Head of caudate nucleus (tissue), 42 donors: ENCODE data around the gene NASP.

Source experiments
- DNase-seq, 42 donors: peaks; one replicate each; pipeline versions ENCODE4 v3.0.0 to v3.0.0-alpha.2; 2020 to 2021; ENCODE audit warnings: mixed read lengths in 7 of 42
- intact Hi-C: fragments of 100-400 bp; cut with DNase I; formaldehyde crosslinking; loops from one replicate; pipeline ENCODE4 v1.15.0; 2022

Gene NASP

DNA sequence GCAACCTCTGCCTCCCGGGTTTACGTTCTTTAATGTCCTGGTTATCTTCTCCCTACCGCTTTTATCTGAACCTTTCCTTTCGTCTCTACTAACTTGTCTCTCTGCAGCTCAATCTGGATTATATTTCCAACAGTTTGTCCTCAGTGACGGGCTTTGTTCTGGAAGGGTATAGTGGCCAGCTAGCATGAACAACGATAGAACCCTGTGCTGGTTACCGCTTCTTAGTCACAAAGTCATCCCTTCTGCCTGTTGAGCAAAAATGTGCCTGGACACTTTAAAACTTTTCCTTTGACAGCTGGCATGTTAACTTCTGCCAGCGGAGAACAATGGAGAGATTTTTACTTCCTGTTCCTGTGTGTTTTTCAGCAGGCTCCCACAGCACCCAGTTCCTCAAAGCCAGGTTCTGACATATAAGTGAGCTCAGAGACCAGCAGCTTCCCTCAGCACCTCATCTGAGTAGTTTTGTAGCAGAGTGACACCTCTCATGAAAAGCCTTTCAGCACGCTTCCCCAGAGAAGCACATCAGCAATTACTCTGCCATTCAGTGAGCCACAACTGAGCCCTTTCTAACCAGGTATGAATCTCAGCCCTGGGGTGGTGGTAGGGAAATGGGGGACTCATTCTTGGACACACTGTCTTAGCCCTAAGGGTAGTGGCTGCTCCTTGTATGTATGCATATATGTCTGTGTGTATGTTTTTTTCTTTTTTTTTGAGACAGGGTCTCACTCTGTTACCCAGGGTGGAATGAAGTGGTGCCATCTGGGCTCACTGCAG is 63.6 kb downstream of the NASP start:
- peak in 2 of 42 donors; percentile 19 to 20 for DNase-seq
- intact Hi-C loops = no loop called here

DNA sequence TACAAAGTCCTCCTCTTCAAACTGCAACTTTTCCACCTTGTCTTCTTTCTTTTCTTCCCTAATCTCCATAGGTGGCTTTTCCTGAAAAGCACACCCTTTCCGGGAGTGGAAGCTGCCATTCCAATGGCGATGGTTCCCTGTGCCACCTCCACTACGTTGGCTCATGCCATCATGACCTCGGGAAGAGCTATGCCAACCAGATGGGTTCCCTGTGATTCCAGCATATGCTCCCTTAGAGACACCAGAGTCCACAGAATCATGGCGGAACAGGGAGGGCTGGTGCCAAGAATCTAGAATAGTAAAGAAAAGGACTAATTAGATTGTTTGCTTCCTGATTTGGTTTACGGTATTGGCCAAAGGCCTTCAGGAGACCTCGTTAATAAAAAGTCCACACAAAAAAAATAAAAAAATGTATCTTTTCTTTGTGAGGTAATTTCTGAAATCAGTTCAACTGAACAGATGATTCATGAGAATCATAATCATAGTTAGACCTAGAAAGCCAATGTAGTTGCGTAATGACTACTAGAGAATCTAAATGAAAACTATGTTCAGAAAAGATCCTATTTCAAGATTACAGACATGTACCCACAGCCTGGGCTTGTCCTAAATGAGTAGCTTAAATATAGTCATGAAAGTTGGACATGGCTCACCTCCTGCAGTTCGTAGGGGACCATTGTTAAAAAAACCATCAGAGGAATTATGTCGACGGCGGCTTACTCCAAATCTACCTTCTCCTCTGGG is 70.9 kb downstream of the NASP start:
- intact Hi-C loops = no loop called here
- DNase-seq = no peak

DNA sequence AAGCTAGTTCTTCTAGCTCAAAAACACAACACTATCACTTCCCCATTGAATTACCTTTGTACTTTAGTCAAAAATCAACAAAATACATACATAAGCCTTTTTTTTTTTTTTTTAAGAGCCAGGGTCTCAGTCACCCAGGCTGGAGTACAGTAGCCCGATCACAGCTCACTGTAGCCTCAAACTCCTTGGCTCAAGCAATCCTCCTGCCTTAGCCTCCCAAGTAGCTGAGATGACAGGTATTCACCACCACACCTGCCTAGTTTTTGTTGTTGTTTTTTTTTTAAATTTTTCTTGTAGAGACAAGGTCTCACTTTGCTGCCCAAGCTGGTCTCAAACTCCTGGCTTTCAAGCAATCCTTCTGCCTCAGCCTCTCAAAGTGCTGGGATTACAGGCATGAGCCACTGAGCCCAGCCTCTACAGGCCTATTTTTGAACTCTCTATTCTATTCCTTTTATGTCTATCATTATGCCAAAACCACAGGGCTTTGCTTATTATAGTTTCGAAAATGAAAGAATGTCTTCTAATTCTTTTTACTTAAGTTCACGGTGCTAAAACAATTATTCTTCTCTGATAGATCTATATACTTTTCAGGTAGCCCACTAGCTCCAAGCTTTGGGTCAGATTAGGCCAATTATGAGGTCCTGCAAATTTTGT is 72.9 kb downstream of the NASP start:
- no peak for DNase-seq
- intact Hi-C loops = no loop called here

DNA sequence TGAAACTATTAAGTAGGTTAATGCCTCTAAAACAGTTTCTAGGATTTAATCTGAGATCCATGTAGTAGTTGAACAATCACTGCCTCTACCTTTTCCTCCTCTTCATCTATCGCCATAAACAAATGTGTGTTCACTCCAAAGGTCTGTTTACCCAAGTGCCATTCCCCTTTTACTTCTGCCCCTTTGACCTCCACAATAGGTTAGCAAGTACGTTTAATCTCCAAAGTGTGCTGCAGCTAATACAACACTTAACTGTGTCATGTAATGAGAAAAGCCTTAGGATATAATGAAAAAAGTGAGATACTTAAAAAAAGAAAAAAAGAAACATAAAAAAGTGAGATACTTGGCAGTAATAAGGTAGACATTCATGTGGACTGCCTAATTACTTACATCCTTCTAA is 74.3 kb downstream of the NASP start:
- no peak for DNase-seq

DNA sequence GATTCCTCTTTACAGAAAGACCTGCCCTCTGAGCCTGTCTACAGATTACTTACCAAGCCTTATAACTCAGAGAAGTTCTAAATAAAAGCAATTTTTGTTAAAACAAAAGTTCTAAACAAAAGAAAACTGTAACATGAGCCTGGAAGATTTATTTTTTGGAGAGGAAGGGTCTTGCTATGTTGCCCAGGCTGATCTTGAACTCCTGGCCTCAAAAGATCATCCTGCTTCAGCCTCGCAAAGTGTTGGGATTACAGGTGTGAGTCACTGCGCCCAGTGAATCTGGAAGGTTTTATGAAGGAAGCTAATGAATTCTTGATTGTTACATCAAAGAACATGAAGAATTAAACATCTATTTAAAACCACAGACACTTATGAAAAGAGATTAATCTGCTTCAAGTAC is 75.4 kb downstream of the NASP start:
- DNase-seq = no peak
- intact Hi-C loops = no loop called here

More for the DNA sequence above, 74.3 kb downstream of the NASP start:
- intact Hi-C loops = no loop called here

DNA sequence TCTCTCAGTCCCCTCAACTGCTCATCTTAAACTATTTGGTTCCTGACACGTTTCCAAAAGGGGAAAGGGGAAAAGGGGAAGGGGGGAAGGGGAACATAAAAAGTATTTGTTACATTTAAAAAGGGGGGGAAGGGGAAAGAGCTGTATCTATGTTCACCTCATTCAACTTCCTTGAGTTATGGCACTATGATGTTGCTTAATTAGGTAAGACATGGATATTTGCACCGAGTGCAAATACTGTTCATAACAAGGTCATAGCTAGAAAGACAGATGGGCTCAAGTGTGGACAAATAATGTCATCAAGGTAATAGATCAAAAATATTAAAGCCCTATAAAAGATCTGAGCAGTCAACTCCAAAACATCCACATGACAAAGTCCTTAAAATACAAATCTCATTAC is 76.5 kb downstream of the NASP start:
- intact Hi-C loops = no loop called here
- DNase-seq = no peak

DNA sequence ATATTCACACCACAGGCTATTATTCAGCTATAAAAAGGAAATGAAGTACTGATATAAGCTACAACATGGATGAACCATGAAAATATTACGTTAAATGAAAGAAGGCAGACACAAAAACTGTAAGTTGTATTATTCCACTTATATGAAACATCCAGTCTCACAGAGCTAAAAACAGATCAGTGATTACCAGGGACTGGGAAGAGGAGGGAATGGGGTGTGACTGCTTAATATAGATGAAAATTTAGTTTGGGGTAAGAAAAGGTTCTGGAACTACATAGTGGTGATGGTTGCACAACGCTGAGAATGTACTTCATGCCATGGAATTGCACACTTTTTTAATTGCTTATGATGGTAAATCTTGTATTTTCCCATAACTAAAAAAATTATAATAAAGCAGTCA is 83.0 kb downstream of the NASP start:
- peak in 1 of 42 donors; percentile 29 for DNase-seq
- intact Hi-C loops = no loop called here

DNA sequence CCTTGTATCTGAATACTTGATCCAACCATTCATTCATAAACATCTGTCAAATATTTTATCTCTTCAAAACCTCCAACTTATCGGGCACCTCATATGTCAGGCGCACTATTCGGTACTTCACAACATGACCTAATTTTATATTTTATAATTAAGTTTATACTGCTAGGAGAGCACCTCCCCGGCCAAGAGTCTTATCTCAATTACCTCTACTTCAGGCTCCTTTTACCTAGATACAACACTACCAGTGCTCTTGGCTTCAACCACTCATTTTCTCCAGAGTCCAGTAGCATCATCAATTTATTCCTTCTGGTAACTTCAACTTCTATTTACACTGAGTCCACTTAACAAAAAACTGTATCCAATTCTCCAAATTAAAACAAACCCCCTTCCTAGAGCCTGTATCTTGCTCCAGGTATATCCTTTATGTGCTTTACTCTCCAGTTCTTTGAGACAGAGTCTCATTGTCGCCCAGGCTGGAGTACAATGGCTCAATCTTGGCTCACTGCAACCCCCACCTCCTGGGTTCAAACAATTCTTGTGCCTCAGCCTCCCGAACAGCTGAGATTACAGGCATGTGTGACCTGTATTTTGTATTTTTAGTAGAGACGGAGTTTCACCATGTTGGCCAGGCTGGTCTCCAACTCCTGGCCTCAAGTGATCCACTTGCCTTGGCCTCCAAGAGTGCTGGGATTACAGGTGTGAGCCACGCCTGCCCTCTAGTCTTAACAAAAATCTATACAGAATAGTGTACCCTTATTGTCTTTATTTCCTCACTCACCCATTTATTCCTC is 83.7 kb downstream of the NASP start:
- intact Hi-C loops = no loop called here
- no peak for DNase-seq
